Effector memory CD8-positive, alpha-beta T cell (primary cell): ENCODE results near the gene EDNRB.
"Not testable (repeated sequence)": the region's sequence is repeated elsewhere in the genome, so short reads cannot be mapped to it uniquely, and the experiment has no call there.

ENCODE experiments used
- ATAC-seq: fragments of 150-1000 bp; cut with Tn5 transposase; replicated peaks from 2 replicates; pipeline ENCODE4 v1.10.0; 2021; ENCODE audit warnings: mild to moderate bottlenecking, moderate library complexity
- DNase-seq, 3 experiments: peaks; one replicate each; pipeline ENCODE4 v3.0.0; 2021
- H3K27ac Mint-ChIP-seq, 2 donors: one replicate each; pipeline ENCODE4 v1.8.0; 2022; ENCODE audit warnings: mild to moderate bottlenecking in 2 of 2, mixed read lengths in 2 of 2, moderate library complexity in 2 of 2
- H3K27me3 Mint-ChIP-seq, 2 donors: one replicate each; pipeline ENCODE4 v1.8.0; 2022; ENCODE audit warnings: mixed read lengths in 2 of 2
- H3K36me3 Mint-ChIP-seq: one replicate; pipeline ENCODE4 v1.8.0; 2022; ENCODE audit warnings: mild to moderate bottlenecking, moderate library complexity, mixed read lengths; ENCODE audit not compliant: insufficient read depth
- H3K4me1 Mint-ChIP-seq, 2 donors: one replicate each; pipeline ENCODE4 v1.8.0; 2022; ENCODE audit warnings: low read depth in 2 of 2, mixed read lengths in 2 of 2
- H3K4me3 Mint-ChIP-seq, 2 donors: one replicate each; pipeline ENCODE4 v1.8.0; 2022; ENCODE audit warnings: mild to moderate bottlenecking in 2 of 2, mixed read lengths in 2 of 2, moderate library complexity in 2 of 2
- H3K9me3 Mint-ChIP-seq, 2 donors: one replicate each; pipeline ENCODE4 v1.8.0; 2022; ENCODE audit warnings: mixed read lengths in 2 of 2

The EDNRB gene

DNA sequence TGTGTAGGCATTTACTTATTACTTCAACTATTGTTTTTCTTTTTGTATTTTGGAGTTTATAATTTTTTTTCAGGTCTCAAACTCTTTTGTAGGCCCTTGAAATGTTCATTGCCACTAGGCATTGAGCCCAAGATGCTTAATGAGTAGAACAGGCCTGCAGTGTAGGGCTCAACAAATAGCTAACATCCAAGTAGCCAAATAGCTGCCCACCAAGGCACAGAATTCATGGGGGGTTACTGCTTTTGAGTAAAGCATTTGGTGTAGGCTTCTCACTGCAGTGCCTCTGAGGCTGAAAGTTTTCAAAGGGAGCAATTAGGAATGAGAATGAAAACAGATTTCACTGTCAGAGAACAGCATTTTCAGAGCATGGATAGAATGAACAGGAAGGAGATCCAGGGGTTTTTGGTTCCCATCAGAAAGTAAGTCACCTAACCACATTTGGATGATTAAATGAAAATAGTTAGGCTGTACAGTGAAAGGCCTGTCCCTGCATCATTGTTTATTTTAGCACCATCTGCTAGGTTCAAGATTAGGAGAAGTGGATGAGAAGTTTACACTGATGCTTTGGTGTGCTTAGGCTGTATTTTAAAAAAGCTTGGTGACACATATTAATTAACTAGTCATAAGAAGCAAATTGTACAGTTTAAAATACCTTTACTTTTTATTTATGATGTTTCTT, 61.0 kb downstream of the EDNRB start:
- no peak for DNase-seq
- Mint-ChIP-seq H3K36me3 (peaks cover 2% of the 10 kb centered on the region), H3K27me3 (peaks cover 13 to 15% of the 10 kb centered on the region in 2 donors), H3K9me3 (no peaks in the 10 kb centered on the region), H3K4me3 (no peak overlapping the region), H3K27ac (no peak overlapping the region), H3K4me1 (no peaks in the 10 kb centered on the region)
- no peak for ATAC-seq

DNA sequence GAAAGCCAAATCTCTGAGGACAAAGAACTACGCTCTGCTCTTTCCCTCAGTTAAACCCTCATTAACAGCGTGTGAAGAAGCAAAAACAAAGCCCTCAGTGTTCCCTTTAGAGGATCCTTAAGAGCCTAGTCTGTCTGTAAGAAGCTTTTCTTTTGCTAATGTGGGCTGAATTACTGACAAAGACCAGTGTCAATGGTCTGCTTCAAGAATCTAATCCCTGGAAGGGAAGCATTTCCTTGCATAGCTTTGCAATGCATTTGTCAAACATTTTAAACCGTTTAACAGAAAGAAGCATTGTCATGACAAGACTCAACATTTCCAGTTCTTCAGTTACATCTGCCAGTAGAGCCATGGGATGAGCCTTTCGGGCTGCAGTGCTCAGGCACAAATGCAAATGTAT, 64.9 kb downstream of the EDNRB start:
- H3K36me3 Mint-ChIP-seq, result no peaks in the 10 kb centered on the region
- H3K9me3 Mint-ChIP-seq, result no peaks in the 10 kb centered on the region
- peaks cover 0 to 6% of the 10 kb centered on the region in 2 donors for H3K27me3 Mint-ChIP-seq
- ATAC-seq (no peak), DNase-seq (no peak)
- H3K27ac Mint-ChIP-seq, result no peak overlapping the region
- no peaks in the 10 kb centered on the region for H3K4me1 Mint-ChIP-seq
- no peak overlapping the region for H3K4me3 Mint-ChIP-seq

DNA sequence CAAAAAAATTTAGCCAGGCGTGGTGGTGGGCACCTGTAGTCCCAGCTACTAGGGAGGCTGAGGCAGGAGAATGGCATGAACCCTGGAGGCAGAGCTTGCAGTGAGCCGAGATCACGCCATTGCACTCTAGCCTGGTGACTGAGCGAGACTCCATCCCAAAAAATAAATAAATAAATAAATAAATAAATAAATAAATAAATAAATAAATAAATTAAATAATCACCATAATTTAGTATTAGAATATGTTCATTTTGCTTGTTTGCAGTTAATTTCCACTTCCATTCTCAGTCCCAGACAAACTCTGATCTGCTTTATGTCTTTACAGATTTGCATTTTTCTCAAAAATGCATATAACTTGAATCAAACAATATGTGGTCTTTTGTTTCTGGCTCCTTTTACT, 70.6 kb downstream of the EDNRB start:
- H3K36me3 Mint-ChIP-seq, H3K27ac Mint-ChIP-seq, ATAC-seq: not testable (repeated sequence)

DNA sequence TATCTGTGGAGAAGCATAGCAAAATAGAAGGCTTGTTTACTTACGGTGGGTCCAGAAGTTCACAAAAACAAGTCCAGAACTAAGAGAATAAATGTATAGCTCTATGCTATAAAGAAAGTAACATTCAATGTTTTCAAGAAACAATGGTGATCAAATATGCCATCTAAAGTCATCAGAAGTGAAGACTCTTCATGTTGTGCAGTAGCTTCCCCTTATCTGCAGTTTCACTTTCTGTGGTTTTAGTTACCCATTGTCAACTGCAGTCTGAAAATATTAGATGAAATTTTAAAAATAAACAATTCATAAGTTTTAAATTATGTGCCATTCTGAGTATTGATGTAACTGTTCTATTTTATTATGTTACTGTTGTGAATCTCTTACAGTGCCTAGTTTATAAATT, 72.5 kb downstream of the EDNRB start:
- no peak overlapping the region for H3K4me3 Mint-ChIP-seq
- H3K27ac Mint-ChIP-seq, result no peak overlapping the region
- ATAC-seq, result no peak
- H3K27me3 Mint-ChIP-seq, result no peaks in the 10 kb centered on the region
- H3K36me3 Mint-ChIP-seq, result peaks cover 3% of the 10 kb centered on the region
- DNase-seq, result no peak
- H3K9me3 Mint-ChIP-seq, result no peaks in the 10 kb centered on the region
- no peaks in the 10 kb centered on the region for H3K4me1 Mint-ChIP-seq

More for the DNA sequence above, 70.6 kb downstream of the EDNRB start:
- not testable (repeated sequence) for H3K4me3 Mint-ChIP-seq, H3K27me3 Mint-ChIP-seq, DNase-seq, H3K4me1 Mint-ChIP-seq, H3K9me3 Mint-ChIP-seq
